Fibroblast of skin of back (primary cell): ENCODE data around the gene PIP5K1B.

Source experiments
- DNase-seq: peaks from one replicate; pipeline ENCODE4 v3.0.0-alpha.2; 2013

Gene PIP5K1B

GRCh38 chr9:68740561-68740960 lies 35.5 kb downstream of the PIP5K1B start:
- DNase-seq, result no peak

- DNase-seq, result no peak
Observed at GRCh38 chr9:68741234-68741633, 36.2 kb downstream of the PIP5K1B start.

GRCh38 chr9:68741704-68742332 lies 36.8 kb downstream of the PIP5K1B start:
- DNase-seq, result no peak

- no peak for DNase-seq
Observed at GRCh38 chr9:68742333-68742730, 37.3 kb downstream of the PIP5K1B start.

- no peak for DNase-seq
Observed at GRCh38 chr9:68744426-68744825, 39.4 kb downstream of the PIP5K1B start.

- DNase-seq, result no peak
Observed at GRCh38 chr9:68746525-68746924, 41.5 kb downstream of the PIP5K1B start.

- DNase-seq, result no peak
Observed at GRCh38 chr9:68747043-68747533, 42.0 kb downstream of the PIP5K1B start.

GRCh38 chr9:68749135-68749534 lies 44.1 kb downstream of the PIP5K1B start:
- no peak for DNase-seq

- DNase-seq, result no peak
Observed at GRCh38 chr9:68749579-68750159, 44.6 kb downstream of the PIP5K1B start.

GRCh38 chr9:68750255-68750654 lies 45.2 kb downstream of the PIP5K1B start:
- DNase-seq, result no peak

- no peak for DNase-seq
Observed at GRCh38 chr9:68750786-68751185, 45.7 kb downstream of the PIP5K1B start.

- DNase-seq, result no peak
Observed at GRCh38 chr9:68751556-68751955, 46.5 kb downstream of the PIP5K1B start.

GRCh38 chr9:68755051-68755450 lies 50.0 kb downstream of the PIP5K1B start:
- no peak for DNase-seq

GRCh38 chr9:68755752-68756151 lies 50.7 kb downstream of the PIP5K1B start:
- no peak for DNase-seq

- DNase-seq, result no peak
Observed at GRCh38 chr9:68759981-68760673, 55.1 kb downstream of the PIP5K1B start.

GRCh38 chr9:68760674-68761333 lies 55.8 kb downstream of the PIP5K1B start:
- no peak for DNase-seq

- DNase-seq, result no peak
Observed at GRCh38 chr9:68762570-68762969, 57.5 kb downstream of the PIP5K1B start.

GRCh38 chr9:68763104-68763503 lies 58.1 kb downstream of the PIP5K1B start:
- DNase-seq, result no peak

- no peak for DNase-seq
Observed at GRCh38 chr9:68768619-68769018, 63.6 kb downstream of the PIP5K1B start.

- no peak for DNase-seq
Observed at GRCh38 chr9:68769852-68770251, 64.8 kb downstream of the PIP5K1B start.

GRCh38 chr9:68771376-68771775 lies 66.3 kb downstream of the PIP5K1B start:
- no peak for DNase-seq

GRCh38 chr9:68775003-68775730 lies 70.1 kb downstream of the PIP5K1B start:
- peak; percentile 7 for DNase-seq
